Uterus (tissue), 2 donors: Measurements from ENCODE around the gene TMEM255B.

ENCODE experiments used
- POLR2A ChIP-seq, 2 donors: fragments of 450-650 bp; IDR thresholded peaks; one replicate each; pipeline ENCODE4 v1.6.1; 2016; ENCODE audit warnings: antibody characterized with exemption in 2 of 2, mild to moderate bottlenecking in 1 of 2, moderate library complexity in 1 of 2
- TF ChIP-seq, protein P1 (sequence below), 4 experiments: fragments of 200-600 bp in 2 of 4; fragments of 450-650 bp in 2 of 4; sonication (generic) in 2 of 4; IDR thresholded peaks; one replicate each; pipeline ENCODE4 v1.5.1; 2016 to 2019; ENCODE audit warnings: antibody characterized with exemption in 4 of 4, mild to moderate bottlenecking in 2 of 4, moderate library complexity in 1 of 4

DNA sequence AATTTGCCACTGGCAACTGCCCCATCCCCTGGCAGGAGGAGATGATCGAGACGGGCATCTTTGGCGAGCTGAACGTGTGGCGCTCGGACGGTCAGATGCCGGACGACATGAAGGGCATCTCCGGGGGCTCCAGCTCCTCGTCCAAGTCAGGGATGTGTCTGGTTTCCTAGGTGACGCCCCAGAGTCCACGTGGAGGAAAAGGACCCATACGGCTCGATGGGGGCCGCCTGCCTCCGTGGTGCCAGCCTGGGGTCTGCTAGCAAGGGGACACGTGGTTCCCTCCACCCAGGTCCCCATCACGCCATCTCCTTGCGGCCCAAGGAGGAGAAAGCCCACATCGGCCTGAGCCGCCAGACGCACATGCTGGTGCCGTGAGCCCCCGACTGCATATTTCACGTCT is 23.8 kb upstream of the TMEM255B start:
- no peak for TF ChIP-seq POLR2A (IDR thresholded peaks at IDR 0.05)
- TF ChIP-seq, protein P1, sequence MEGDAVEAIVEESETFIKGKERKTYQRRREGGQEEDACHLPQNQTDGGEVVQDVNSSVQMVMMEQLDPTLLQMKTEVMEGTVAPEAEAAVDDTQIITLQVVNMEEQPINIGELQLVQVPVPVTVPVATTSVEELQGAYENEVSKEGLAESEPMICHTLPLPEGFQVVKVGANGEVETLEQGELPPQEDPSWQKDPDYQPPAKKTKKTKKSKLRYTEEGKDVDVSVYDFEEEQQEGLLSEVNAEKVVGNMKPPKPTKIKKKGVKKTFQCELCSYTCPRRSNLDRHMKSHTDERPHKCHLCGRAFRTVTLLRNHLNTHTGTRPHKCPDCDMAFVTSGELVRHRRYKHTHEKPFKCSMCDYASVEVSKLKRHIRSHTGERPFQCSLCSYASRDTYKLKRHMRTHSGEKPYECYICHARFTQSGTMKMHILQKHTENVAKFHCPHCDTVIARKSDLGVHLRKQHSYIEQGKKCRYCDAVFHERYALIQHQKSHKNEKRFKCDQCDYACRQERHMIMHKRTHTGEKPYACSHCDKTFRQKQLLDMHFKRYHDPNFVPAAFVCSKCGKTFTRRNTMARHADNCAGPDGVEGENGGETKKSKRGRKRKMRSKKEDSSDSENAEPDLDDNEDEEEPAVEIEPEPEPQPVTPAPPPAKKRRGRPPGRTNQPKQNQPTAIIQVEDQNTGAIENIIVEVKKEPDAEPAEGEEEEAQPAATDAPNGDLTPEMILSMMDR (IDR thresholded peaks at IDR 0.05), result no peak
